Endothelial cell of hepatic sinusoid (primary cell): ENCODE data around the gene TEN1.

Experiments used
- in situ Hi-C: cut with HindIII; loops from 2 replicates; pipeline ENCODE4 v1.10.0; 2017; ENCODE audit warnings: low sequenced_read_pairs

Gene TEN1

DNA sequence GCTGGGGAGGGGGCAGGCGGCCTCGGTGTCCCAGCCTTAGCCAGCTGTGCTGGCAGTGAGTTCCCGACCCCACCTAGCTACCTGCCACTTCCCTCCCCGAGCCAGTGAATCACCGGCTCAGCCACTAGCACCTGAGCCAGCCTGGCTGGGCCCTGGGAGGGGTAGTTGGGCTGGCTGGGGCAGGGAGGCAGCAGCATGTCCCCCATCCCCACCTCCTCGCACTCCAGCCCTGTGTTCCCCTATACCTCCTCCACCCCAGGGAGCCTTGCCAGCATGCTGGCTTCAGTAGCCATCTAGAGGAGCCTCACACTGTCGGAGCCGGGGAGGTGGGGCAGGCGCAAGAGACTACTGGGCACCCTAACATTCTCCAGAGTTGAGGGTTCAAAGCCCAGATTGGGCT is 45.3 kb downstream of the TEN1 start:
- in situ Hi-C loops: no loop called here

DNA sequence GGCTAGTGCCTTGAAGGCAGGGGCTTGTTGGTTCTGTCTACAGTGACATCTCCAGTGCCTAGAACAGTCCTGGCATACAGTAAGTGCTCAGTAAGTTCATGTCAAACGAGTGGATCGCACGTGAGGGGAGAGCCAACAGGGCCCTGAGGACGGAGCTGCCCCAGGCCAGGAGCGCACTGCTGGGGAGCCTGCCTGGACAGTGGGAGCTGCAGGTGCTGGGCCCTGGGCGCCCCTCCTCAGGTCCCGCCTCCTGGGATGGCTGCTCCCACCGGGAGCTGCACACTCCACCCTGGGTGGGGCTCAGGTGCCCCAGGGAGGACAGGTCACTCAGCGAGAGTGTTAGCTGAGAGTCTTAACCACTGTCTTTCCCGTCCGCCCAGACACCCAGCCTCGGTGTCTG is 46.3 kb downstream of the TEN1 start:
- in situ Hi-C loops: loop anchor here (25.0 kb wide), 1 partner anchor 412 kb away; no protein-coding TSS in a partner anchor

DNA sequence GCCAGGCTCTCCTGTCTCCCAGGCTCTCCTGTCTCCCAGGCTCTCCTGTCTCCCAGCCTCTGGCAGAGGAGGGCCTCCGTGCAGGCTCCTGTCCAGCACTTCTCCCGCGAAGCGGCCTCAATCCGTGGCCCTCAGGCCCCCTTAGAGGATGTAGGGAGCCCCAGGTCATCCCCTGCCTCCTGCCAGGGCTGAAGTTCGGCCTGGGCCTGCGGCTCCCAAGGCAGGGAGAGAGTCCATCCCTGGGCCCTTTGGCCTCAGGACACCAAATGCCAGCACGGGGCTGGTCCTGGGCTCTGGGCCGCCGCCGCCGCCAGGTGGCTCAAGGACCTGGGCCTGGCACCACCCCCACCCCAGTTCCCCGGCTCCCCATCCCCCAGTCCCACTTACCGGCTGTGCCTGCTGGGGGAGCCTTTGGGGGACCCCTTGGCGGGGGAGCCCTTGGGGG is 47.7 kb downstream of the TEN1 start:
- in situ Hi-C loops: loop anchor here (25.0 kb wide), 1 partner anchor 411 kb away; no protein-coding TSS in a partner anchor

DNA sequence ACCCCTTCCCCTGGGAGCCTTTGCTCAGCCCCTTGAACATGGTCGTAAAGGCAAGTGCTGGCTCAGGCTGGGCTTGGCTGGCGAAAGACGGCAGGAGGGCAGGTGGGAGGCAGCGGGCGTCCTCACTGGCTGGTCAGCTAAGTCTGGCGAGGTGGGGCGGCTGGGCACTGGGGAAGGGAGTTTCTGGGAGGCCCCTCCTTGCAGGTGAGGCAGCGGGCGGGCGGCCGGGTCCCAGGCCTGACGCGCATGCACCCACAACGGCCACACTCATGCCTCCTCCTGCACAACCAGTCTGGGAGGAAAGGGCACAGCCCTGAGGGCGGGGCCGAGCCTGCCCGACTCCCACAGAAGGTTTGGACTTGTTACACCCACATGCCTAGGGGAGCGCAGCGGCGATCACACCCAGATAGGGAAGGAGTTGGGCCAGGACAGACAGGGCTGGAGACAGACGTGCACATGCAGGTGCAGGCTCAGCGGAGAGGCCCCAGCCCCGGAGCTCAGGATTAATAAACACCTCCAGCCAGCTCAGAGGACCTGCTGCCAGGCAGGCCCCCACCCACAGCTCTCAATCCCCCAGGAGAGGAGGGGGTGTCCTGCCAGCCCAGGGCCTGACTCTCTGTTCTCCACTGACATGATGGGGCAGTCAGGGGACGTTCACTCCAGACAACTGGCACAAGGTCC is 48.3 kb downstream of the TEN1 start, which contains the start of gene EVPL:
Gene EVPL, minus strand, starts transcription at position 148 of the 681 bp plus-strand sequence. Its CDS starts 108 bp downstream, at position 40.
- in situ Hi-C loops: loop anchor here (25.0 kb wide), 1 partner anchor 410 kb away; no protein-coding TSS in a partner anchor

DNA sequence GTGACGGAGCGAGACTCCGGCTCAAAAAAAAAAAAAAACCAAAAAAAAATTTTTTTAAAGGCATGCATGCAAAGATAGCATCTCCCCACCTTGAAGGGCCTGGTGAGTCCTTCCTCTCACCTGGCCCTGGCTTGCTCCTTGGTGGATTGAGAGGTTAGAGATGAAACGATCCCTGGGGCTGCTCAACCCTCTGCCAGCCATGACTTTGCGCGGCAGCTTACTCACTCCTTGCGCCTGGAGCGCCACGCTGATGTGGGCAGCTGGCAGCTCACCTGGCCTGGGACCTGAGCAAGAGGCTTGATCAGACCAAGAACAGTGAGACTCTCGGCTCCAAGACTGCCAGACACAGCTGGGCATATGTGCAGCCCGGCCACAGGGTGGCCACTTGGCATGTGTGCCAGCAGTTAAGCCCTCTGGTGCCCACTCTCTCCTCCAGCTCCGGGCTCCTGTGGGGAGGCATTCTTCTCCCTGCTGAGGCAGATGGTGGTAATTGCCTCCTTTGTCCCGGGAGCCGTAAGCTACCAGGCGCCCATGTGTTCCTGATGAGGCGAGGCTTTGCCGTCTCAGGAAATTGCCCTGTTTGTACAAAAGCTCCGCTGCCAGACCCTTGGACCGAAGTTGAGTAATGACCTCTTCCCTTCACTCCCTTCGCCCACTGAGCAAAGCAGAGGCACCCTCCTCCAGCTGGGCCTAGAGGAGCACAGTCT is 53.2 kb downstream of the TEN1 start:
- in situ Hi-C loops: loop anchor here (25.0 kb wide), 1 partner anchor 405 kb away; no protein-coding TSS in a partner anchor

DNA sequence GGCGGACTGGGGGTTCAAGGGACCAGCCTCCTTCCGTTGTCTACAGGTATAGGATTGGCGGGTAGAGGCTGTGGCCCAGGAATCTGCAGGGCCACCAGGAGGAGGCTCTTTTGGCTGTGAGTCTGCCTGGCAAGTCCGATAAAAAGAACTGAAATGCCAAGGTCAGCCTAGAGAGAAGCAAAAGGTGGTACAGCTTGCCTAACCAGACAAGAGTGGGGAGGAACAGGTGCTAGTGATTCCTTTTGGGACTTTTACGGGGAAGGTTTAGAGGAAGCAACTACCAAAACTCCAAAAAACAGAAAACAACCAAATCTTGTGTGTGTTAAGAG is 53.7 kb downstream of the TEN1 start:
- in situ Hi-C loops: loop anchor here (25.0 kb wide), 1 partner anchor 405 kb away; no protein-coding TSS in a partner anchor

DNA sequence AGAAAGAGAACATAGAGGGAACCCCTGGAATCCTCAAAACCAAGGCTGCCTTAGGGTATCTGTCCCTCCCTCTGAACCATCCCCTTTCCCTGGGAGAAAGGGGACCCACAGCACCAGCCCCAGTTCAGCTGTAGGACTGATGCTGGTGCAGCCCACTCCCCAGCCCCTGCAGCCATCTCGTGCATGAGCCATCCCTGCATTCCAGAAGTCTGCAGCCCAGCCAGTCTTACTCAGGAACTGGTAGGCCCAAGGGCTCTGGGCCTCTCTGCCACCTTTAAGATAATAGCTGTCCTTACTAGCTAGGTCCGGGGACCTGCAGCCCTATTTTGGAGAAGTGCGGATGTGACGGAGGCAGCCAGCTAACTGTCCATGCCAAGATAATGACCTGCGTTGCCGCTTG is 54.1 kb downstream of the TEN1 start:
- in situ Hi-C loops: loop anchor here (25.0 kb wide), 1 partner anchor 404 kb away; no protein-coding TSS in a partner anchor

DNA sequence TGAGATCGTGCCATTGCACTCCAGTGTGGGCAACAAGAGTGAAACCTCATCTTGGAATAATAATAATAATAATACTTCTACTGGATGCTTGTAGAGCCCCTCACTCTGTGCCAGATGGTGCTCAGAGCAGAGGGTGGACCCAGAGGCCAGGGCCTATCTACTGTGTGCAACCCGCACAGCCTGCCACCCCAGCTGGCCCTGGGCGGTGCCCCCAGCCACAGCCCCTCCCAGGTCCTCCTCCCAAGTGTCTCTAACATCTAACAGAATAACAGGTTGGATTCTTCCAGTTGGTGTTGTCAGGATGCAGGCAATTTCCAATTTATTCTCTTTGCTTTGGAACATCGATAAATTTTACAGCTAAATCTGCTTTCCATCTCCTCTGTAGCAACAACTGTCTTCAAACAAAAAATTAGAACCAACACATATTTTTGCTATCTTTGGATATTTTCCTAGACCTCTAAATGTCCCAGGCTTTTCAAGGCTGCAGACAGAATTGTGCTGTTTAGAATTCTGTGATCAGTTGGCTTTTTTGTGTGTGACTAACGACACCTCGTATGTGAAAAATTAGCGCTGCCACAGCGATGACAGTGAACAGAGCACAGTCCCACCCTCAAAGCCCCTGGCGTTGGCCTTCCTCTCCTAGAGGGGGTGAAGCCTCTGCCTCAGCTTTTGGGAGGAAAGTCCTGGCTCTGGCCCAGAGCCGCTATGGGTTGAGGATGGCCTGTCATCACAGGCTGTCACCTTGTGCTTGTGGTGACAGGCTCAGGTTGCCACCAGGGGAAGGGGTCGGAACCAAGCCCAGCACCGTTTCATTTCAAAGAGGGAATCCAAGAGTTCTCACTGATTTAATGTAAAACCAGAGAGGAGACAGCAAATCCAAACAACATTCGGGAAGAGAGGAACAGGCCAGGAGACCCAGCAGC is 55.6 kb downstream of the TEN1 start:
- in situ Hi-C loops: loop anchor here (25.0 kb wide), 1 partner anchor 403 kb away; no protein-coding TSS in a partner anchor

DNA sequence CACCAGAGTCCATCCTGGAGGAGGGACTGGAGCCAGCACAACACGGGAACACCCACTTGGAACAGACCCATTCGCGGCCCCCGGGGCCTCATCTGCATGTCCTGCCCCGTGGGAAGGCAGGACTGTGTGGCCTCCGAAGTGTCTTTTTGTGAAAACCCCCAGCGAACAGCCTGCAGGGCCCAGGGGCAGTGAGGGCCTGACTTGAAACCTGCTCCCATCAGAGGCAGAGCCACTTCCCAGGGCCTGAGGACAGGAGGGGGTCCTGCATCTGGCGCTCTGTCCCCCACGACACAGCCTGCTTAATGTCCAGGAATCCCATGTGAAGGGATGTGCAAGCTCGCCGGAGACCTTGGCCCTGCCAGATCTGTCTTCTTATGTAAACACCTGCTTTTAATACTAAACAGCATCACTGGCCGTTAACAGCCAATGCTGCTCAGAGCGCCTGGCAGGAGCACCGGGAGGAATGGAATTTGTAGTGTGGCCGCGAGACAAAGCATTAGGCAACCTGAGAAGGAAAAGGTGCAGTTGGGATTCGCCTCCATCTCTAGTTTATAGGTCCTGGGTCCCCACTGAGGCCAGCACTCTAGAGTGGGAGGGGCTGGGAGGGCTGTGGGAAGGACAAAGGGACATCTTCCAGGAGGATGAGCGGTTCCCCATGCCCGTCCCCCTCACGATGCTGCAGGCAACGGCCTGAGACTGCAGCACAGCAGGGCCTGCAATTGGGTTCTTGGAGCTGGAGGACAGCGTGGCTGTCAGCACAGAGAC is 57.6 kb downstream of the TEN1 start:
- in situ Hi-C loops: loop anchor here (25.0 kb wide), 1 partner anchor 401 kb away; no protein-coding TSS in a partner anchor

DNA sequence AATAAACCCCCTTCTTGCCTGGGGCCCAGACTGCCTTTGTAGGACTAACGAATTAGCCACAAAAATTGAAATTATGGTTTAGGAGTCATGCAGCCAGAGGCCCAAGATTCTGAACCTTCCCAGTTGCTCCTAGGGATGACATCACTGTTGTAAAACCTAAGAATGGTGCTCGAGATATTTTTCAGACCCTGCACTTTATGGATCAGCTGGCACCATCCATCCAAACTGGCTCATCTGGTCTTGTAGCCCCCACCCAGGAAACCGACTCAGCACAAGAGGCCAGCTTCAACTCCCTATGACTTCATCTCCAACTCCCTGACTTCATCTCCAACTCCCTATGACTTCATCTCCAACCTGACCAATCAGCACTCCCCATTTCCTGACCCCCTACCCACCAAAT is 59.0 kb downstream of the TEN1 start:
- in situ Hi-C loops: loop anchor here (25.0 kb wide), 1 partner anchor 399 kb away; no protein-coding TSS in a partner anchor

DNA sequence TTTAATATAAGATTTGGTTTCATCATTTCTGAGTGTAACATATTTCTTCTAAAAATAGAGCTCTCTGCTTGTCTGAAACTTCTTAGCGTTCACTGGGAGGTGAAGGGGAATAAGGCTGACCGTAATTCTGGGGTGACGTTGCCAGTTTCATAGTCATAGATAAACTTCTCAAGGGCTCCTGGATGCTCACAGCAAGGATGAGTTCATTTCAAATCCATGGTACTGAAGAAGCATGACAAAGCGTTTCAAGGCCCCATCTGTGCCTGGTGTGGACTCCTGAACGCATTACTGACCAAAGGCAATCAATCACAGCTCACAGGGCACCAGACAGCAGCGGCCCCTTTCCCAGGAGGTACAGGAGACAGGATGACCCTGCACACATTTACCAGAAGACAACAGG is 60.1 kb downstream of the TEN1 start:
- in situ Hi-C loops: loop anchor here (25.0 kb wide), 1 partner anchor 398 kb away; no protein-coding TSS in a partner anchor

DNA sequence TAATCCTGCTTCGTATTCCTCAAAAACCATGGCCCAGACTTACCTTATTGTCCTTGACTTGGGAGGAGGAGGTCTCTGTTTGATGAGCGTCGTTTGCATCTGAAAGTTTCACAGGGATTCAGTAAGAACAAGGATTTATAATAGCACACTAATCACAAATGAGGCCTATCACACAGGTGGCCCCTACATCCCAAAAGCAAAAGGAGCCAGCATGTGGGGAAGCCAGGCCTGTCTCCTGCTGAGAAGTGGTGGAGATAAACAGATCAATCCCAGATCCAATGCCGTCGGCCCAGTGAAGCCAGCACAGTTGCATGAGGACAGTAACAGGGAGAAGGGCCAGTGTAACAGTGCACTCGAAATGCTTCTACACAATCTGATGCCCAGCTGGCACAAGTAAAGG is 61.3 kb downstream of the TEN1 start:
- in situ Hi-C loops: loop anchor here (25.0 kb wide), 1 partner anchor 397 kb away; no protein-coding TSS in a partner anchor

DNA sequence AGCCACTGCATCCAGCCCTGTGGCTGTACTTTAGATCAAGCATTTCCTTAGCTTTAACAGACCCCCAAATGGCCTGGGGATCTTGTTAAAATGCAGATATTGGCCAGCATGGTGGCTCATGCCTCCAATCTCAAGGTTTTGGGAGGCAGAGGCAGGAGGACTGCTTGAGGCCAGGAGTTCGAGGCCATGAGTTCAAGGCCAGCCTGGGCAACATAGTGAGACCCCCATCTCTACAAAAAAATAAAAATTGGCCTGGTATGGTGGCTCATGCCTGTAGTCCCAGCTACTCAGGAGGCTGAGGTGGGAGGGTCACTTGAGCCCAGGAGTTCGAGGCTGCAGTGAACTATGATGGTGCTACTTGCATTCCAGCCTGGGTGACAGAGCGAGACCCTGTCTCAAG is 63.8 kb downstream of the TEN1 start:
- in situ Hi-C loops: loop anchor here (25.0 kb wide), 1 partner anchor 394 kb away; no protein-coding TSS in a partner anchor

DNA sequence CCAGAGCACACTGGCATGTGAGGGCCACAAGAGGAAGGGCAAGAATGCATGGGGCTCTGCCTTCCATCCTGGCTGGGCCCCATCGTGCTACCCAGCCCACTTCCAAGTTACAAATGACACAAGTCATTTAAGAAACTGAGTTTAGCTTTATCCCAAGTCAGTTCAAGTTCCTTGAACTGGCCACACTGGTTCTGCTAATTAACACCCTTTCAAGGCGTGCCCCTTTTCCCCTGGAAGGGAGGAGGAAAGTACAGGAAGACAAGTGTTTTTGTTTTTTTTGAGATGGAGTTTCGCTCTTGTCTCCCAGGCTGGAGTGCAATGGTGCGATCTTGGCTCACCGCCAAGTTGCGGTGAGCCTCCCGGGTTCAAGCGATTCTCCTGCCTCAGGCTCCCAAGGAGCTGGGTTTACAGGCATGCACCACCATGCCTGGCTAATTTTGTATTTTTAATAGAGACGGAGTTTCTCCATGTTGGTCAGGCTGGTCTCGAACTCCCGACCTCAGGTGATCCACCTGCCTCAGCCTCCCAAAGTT is 65.5 kb downstream of the TEN1 start:
- in situ Hi-C loops: loop anchor here (25.0 kb wide), 1 partner anchor 393 kb away; no protein-coding TSS in a partner anchor

DNA sequence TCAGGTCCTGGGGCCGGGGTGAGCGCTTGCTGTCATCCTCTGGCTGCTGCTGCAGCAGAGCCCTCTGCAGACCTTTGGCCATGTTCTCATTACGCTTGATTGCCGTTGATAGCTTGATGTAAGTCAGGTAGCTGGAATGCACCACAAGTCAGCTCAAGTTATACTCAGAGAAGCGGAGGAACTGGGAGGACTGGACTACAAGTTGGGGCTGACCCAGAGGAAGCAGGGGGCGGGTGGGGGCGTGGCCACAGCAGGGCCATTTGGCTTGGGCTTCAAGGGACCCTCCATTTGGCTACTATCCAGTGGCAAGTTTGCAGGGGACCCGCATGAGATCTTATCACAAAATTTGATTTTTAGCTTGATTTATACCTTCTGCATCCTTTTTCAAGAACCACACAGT is 67.0 kb downstream of the TEN1 start:
- in situ Hi-C loops: loop anchor here (25.0 kb wide), 1 partner anchor 391 kb away; no protein-coding TSS in a partner anchor

DNA sequence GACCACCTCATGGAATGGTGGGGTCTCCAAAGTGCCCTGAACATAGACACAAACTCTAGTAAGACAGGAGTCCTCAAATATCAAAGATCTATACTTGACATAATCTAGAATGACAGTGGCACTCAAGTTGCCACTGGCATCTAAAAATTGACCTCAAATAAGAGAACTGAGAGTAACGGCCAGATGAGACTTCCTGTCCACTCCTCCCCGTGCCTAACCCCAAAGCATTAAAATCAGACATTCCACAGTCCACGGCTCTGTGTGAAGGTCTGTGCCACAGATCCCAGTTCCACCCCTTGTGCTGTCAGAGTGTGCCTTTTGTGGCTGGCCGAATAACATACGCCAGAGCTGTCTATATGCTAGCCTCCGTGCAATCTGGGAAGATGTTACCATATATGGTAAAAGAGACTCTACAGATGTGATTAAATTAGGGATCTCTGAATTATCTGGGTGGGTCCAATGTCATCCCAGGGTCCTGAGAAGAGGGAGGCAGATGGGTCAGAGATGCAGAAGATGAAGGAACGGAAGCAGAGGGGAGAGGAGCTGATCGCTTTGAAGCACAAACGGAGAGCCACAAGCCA is 69.1 kb downstream of the TEN1 start:
- in situ Hi-C loops: loop anchor here (25.0 kb wide), 1 partner anchor 389 kb away; no protein-coding TSS in a partner anchor

DNA sequence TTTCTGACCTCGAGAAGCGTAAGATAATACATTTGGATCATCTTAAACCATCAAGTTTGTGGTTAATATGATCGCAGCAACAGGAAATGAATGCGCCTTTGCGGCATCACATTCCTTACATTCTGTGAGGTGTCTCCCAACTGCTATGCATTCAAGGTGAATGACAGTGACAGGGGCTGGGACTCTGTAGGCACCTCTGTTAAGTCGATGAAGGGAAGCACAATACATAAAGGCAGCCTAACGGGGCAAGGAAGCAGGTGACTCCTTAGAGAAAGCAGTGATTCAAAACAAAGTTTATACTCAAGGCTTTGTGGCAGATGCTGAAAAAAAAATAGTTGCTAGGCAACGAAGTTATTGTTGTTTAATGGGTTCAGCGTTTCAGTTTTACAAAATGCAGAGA is 69.7 kb downstream of the TEN1 start:
- in situ Hi-C loops: loop anchor here (25.0 kb wide), 1 partner anchor 389 kb away; no protein-coding TSS in a partner anchor

DNA sequence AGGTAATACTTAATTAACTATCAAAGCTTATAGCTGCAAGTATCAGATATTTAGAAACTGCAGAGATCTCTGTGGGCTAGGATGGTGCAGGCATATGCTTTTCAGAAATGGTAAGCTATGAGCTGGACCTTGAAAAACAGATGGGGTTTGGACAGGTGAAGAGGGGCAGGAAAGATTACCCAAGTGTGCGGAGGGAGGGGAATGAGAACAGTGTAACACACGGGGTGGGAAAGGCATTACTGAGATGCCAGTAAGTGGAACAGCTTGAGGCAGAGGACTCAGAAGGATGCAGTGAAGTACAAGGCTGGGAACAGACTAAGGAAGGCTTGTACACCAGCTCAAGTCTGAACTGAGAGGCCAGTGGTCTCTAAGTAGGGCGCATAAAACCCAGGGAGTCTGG is 70.2 kb downstream of the TEN1 start:
- in situ Hi-C loops: loop anchor here (25.0 kb wide), 1 partner anchor 388 kb away; no protein-coding TSS in a partner anchor
